ENCODE measurements around the gene METTL25.

METTL25 gene

GRCh38 chr12:82327861-82328260, 30.5 kb upstream of the METTL25 start:
- Histone ChIP-seq H3K79me1 (ENCODE audit: low read length) (no peaks in the 10 kb centered on the region), H3K27ac (ENCODE audit: low read depth, low read length) (no peak overlapping the region), H3K9ac (ENCODE audit: low read length) (no peak overlapping the region), H4K8ac (ENCODE audit: low read depth, low read length) (no peak overlapping the region), H3K27me3 (ENCODE audit: insufficient read depth, low read length, poor library complexity) (no peaks in the 10 kb centered on the region), H3K4me1 (ENCODE audit: control insufficient read depth, low read depth, low read length) (no peaks in the 10 kb centered on the region), H3K4me2 (ENCODE audit: low read length) (no peak overlapping the region), H4K5ac (ENCODE audit: low read length) (no peak overlapping the region), H3K36me3 (ENCODE audit: control insufficient read depth, insufficient read depth, low read length) (no peaks in the 10 kb centered on the region), H3K4me3 (ENCODE audit: low read length) (no peak overlapping the region), H3K4ac (ENCODE audit: low read depth, low read length) (no peak overlapping the region), H2BK15ac (replicated peaks; ENCODE audit: low read depth) (no peak overlapping the region), H3K18ac (ENCODE audit: low read length) (no peak overlapping the region), H2BK120ac (ENCODE audit: low read depth, low read length) (no peak overlapping the region), H3K79me2 (ENCODE audit: control insufficient read depth, insufficient read depth, low read length) (no peaks in the 10 kb centered on the region), H3K56ac (ENCODE audit: low read length) (no peak overlapping the region), H3K23ac (ENCODE audit: low read length) (no peak overlapping the region), H2BK5ac (ENCODE audit: low read length) (no peak overlapping the region), H2AK5ac (ENCODE audit: low read length) (no peak overlapping the region)
- DNase-seq = no peak
- no CpG with 5 or more reads among the region's 1 CpG for WGBS (ENCODE audit: extremely low coverage, insufficient coverage, low lambda C conversion rate)

GRCh38 chr12:82329508-82329907, 28.8 kb upstream of the METTL25 start:
- WGBS (ENCODE audit: extremely low coverage, insufficient coverage, low lambda C conversion rate) = no CpG with 5 or more reads among the region's 1 CpG
- no peak overlapping the region for H3K9ac ChIP-seq (ENCODE audit: low read length)

GRCh38 chr12:82350161-82350560, 8.2 kb upstream of the METTL25 start:
- no peaks in the 10 kb centered on the region for H3K27me3 ChIP-seq (ENCODE audit: insufficient read depth, low read length, poor library complexity)
- H3K9ac ChIP-seq (ENCODE audit: low read length) = no peak overlapping the region
- no peak overlapping the region for H3K4me3 ChIP-seq (ENCODE audit: low read length)
- H3K4me1 ChIP-seq (ENCODE audit: control insufficient read depth, low read depth, low read length) = no peaks in the 10 kb centered on the region
- H3K27ac ChIP-seq (ENCODE audit: low read depth, low read length) = no peak overlapping the region
- H3K79me1 ChIP-seq (ENCODE audit: low read length) = no peaks in the 10 kb centered on the region
- no peak overlapping the region for H2BK5ac ChIP-seq (ENCODE audit: low read length)
- no peak overlapping the region for H2BK15ac ChIP-seq (replicated peaks; ENCODE audit: low read depth)
- no peak overlapping the region for H4K5ac ChIP-seq (ENCODE audit: low read length)
- no peak overlapping the region for H3K4ac ChIP-seq (ENCODE audit: low read depth, low read length)
- WGBS (ENCODE audit: extremely low coverage, insufficient coverage, low lambda C conversion rate) = no CpG with 5 or more reads among the region's 3 CpGs
- H3K18ac ChIP-seq (ENCODE audit: low read length) = no peak overlapping the region
- H3K36me3 ChIP-seq (ENCODE audit: control insufficient read depth, insufficient read depth, low read length) = no peaks in the 10 kb centered on the region
- no peak overlapping the region for H3K56ac ChIP-seq (ENCODE audit: low read length)
- H3K79me2 ChIP-seq (ENCODE audit: control insufficient read depth, insufficient read depth, low read length) = no peaks in the 10 kb centered on the region
- no peak overlapping the region for H3K23ac ChIP-seq (ENCODE audit: low read length)
- no peak overlapping the region for H3K4me2 ChIP-seq (ENCODE audit: low read length)
- no peak for DNase-seq
- H4K8ac ChIP-seq (ENCODE audit: low read depth, low read length) = no peak overlapping the region
- no peak overlapping the region for H2BK120ac ChIP-seq (ENCODE audit: low read depth, low read length)
- H2AK5ac ChIP-seq (ENCODE audit: low read length) = no peak overlapping the region

More at GRCh38 chr12:82329508-82329907, 28.8 kb upstream of the METTL25 start:
- Histone ChIP-seq H3K4ac (ENCODE audit: low read depth, low read length) (no peak overlapping the region), H3K79me1 (ENCODE audit: low read length) (no peaks in the 10 kb centered on the region), H3K56ac (ENCODE audit: low read length) (no peak overlapping the region), H3K18ac (ENCODE audit: low read length) (no peak overlapping the region), H2BK5ac (ENCODE audit: low read length) (no peak overlapping the region), H4K5ac (ENCODE audit: low read length) (no peak overlapping the region), H2AK5ac (ENCODE audit: low read length) (no peak overlapping the region), H2BK120ac (ENCODE audit: low read depth, low read length) (no peak overlapping the region), H3K27ac (ENCODE audit: low read depth, low read length) (no peak overlapping the region), H3K4me3 (ENCODE audit: low read length) (no peak overlapping the region), H4K8ac (ENCODE audit: low read depth, low read length) (no peak overlapping the region), H3K4me2 (ENCODE audit: low read length) (no peak overlapping the region), H3K23ac (ENCODE audit: low read length) (no peak overlapping the region), H3K36me3 (ENCODE audit: control insufficient read depth, insufficient read depth, low read length) (no peaks in the 10 kb centered on the region), H2BK15ac (replicated peaks; ENCODE audit: low read depth) (no peak overlapping the region), H3K4me1 (ENCODE audit: control insufficient read depth, low read depth, low read length) (no peaks in the 10 kb centered on the region), H3K27me3 (ENCODE audit: insufficient read depth, low read length, poor library complexity) (no peaks in the 10 kb centered on the region), H3K79me2 (ENCODE audit: control insufficient read depth, insufficient read depth, low read length) (no peaks in the 10 kb centered on the region)
- no peak for DNase-seq

GRCh38 chr12:82351390-82351789, 6.9 kb upstream of the METTL25 start:
- no CpG with 5 or more reads among the region's 6 CpGs for WGBS (ENCODE audit: extremely low coverage, insufficient coverage, low lambda C conversion rate)
- Histone ChIP-seq H3K79me1 (ENCODE audit: low read length) (no peaks in the 10 kb centered on the region), H3K23ac (ENCODE audit: low read length) (no peak overlapping the region), H3K56ac (ENCODE audit: low read length) (no peak overlapping the region), H2BK120ac (ENCODE audit: low read depth, low read length) (no peak overlapping the region), H3K18ac (ENCODE audit: low read length) (no peak overlapping the region), H4K8ac (ENCODE audit: low read depth, low read length) (no peak overlapping the region), H2BK15ac (replicated peaks; ENCODE audit: low read depth) (no peak overlapping the region), H3K4me1 (ENCODE audit: control insufficient read depth, low read depth, low read length) (no peaks in the 10 kb centered on the region), H2AK5ac (ENCODE audit: low read length) (no peak overlapping the region), H3K4ac (ENCODE audit: low read depth, low read length) (no peak overlapping the region), H3K79me2 (ENCODE audit: control insufficient read depth, insufficient read depth, low read length) (peaks cover 5% of the 10 kb centered on the region), H2BK5ac (ENCODE audit: low read length) (no peak overlapping the region), H3K27ac (ENCODE audit: low read depth, low read length) (no peak overlapping the region), H3K4me2 (ENCODE audit: low read length) (no peak overlapping the region), H3K9ac (ENCODE audit: low read length) (no peak overlapping the region), H3K4me3 (ENCODE audit: low read length) (no peak overlapping the region), H3K27me3 (ENCODE audit: insufficient read depth, low read length, poor library complexity) (no peaks in the 10 kb centered on the region), H4K5ac (ENCODE audit: low read length) (no peak overlapping the region), H3K36me3 (ENCODE audit: control insufficient read depth, insufficient read depth, low read length) (no peaks in the 10 kb centered on the region)
- no peak for DNase-seq

GRCh38 chr12:82357340-82357739, 989 bp upstream of the METTL25 start:
- no peak overlapping the region for H2BK120ac ChIP-seq (ENCODE audit: low read depth, low read length)
- no peaks in the 10 kb centered on the region for H3K36me3 ChIP-seq (ENCODE audit: control insufficient read depth, insufficient read depth, low read length)
- H4K5ac ChIP-seq (ENCODE audit: low read length) = no peak overlapping the region
- no peak overlapping the region for H3K18ac ChIP-seq (ENCODE audit: low read length)
- H3K4ac ChIP-seq (ENCODE audit: low read depth, low read length) = no peak overlapping the region
- peak overlapping the region; percentile 92 for H3K56ac ChIP-seq (ENCODE audit: low read length)
- H3K9ac ChIP-seq (ENCODE audit: low read length) = peak overlapping the region; percentile 64
- no peak overlapping the region for H2BK15ac ChIP-seq (replicated peaks; ENCODE audit: low read depth)
- no peak overlapping the region for H3K27ac ChIP-seq (ENCODE audit: low read depth, low read length)
- H3K4me1 ChIP-seq (ENCODE audit: control insufficient read depth, low read depth, low read length) = peaks cover 5% of the 10 kb centered on the region
- H4K8ac ChIP-seq (ENCODE audit: low read depth, low read length) = no peak overlapping the region
- H3K79me1 ChIP-seq (ENCODE audit: low read length) = no peaks in the 10 kb centered on the region
- WGBS (ENCODE audit: extremely low coverage, insufficient coverage, low lambda C conversion rate) = no CpG with 5 or more reads among the region's 4 CpGs
- H2BK5ac ChIP-seq (ENCODE audit: low read length) = no peak overlapping the region
- no peak overlapping the region for H2AK5ac ChIP-seq (ENCODE audit: low read length)
- H3K4me3 ChIP-seq (ENCODE audit: low read length) = peak overlapping the region; percentile 56
- H3K4me2 ChIP-seq (ENCODE audit: low read length) = peak overlapping the region; percentile 58
- H3K23ac ChIP-seq (ENCODE audit: low read length) = no peak overlapping the region
- H3K27me3 ChIP-seq (ENCODE audit: insufficient read depth, low read length, poor library complexity) = no peaks in the 10 kb centered on the region
- DNase-seq = no peak
- H3K79me2 ChIP-seq (ENCODE audit: control insufficient read depth, insufficient read depth, low read length) = peaks cover 21% of the 10 kb centered on the region

DNA sequence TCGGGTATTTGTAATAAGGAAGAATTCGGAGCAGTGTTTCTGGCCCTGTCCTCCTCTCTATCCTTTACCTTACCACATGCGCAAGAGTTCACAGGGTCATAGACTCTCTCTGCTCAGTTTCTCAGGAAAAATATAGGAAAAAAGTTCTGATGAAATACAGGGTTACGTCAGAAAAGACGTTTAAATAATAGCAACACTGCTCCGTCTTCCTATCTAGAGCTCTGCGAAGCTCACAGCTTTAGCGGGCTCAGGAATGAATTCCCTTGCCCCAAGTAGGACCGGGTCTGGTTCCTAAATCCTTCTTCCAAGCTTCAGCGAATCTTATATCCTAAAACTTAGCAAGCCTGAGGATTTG, 507 bp upstream of the METTL25 start:
- Histone ChIP-seq H3K27ac (ENCODE audit: low read depth, low read length) (no peak overlapping the region), H3K9ac (ENCODE audit: low read length) (peak overlapping the region; percentile 64), H3K36me3 (ENCODE audit: control insufficient read depth, insufficient read depth, low read length) (no peaks in the 10 kb centered on the region), H3K4me2 (ENCODE audit: low read length) (peak overlapping the region; percentile 37), H2BK5ac (ENCODE audit: low read length) (no peak overlapping the region), H2AK5ac (ENCODE audit: low read length) (no peak overlapping the region), H4K5ac (ENCODE audit: low read length) (no peak overlapping the region), H3K79me2 (ENCODE audit: control insufficient read depth, insufficient read depth, low read length) (peaks cover 21% of the 10 kb centered on the region), H3K79me1 (ENCODE audit: low read length) (peaks cover under 1% of the 10 kb centered on the region), H3K56ac (ENCODE audit: low read length) (peak overlapping the region; percentile 92), H3K4me1 (ENCODE audit: control insufficient read depth, low read depth, low read length) (peaks cover 5% of the 10 kb centered on the region), H3K4ac (ENCODE audit: low read depth, low read length) (no peak overlapping the region), H3K4me3 (ENCODE audit: low read length) (peak overlapping the region; percentile 56), H2BK15ac (replicated peaks; ENCODE audit: low read depth) (no peak overlapping the region), H3K18ac (ENCODE audit: low read length) (peak overlapping the region; percentile 39), H3K23ac (ENCODE audit: low read length) (no peak overlapping the region), H3K27me3 (ENCODE audit: insufficient read depth, low read length, poor library complexity) (no peaks in the 10 kb centered on the region), H2BK120ac (ENCODE audit: low read depth, low read length) (peak overlapping the region; percentile 12), H4K8ac (ENCODE audit: low read depth, low read length) (peak overlapping the region; percentile 91)
- DNase-seq = no peak
- WGBS (ENCODE audit: extremely low coverage, insufficient coverage, low lambda C conversion rate) = no CpG with 5 or more reads among the region's 10 CpGs

All from mesendoderm (in vitro differentiated cells).